IgD-negative memory B cell (primary cell): ENCODE results near the gene POU2F2. TPM values are rescaled to one million over a fixed set of nuclear protein-coding genes. Genes with fewer than 3 reads are reported as not detected.

Experiments used
- H3K27ac Mint-ChIP-seq, 3 donors: one replicate each; pipeline ENCODE4 v1.8.0; 2020 to 2022; ENCODE audit warnings: mild to moderate bottlenecking in 3 of 3, mixed read lengths in 3 of 3, moderate library complexity in 1 of 3
- H3K27me3 Mint-ChIP-seq: one replicate; pipeline ENCODE4 v1.8.0; 2021; ENCODE audit warnings: mixed read lengths
- H3K36me3 Mint-ChIP-seq: one replicate; pipeline ENCODE4 v1.8.0; 2020; ENCODE audit warnings: mild to moderate bottlenecking, mixed read lengths
- H3K4me1 Mint-ChIP-seq, 3 donors: one replicate each; pipeline ENCODE4 v1.8.0; 2020 to 2022; ENCODE audit warnings: mixed read lengths in 3 of 3, mild to moderate bottlenecking in 1 of 3
- H3K4me3 Mint-ChIP-seq, 4 donors: one replicate each; pipeline ENCODE4 v1.8.0; 2020 to 2022; ENCODE audit warnings: mild to moderate bottlenecking in 4 of 4, mixed read lengths in 4 of 4, moderate library complexity in 3 of 4
- H3K9me3 Mint-ChIP-seq, 3 donors: one replicate each; pipeline ENCODE4 v1.8.0; 2020 to 2021; ENCODE audit warnings: mixed read lengths in 3 of 3, mild to moderate bottlenecking in 1 of 3
- polyA plus RNA-seq: library from polyadenylated mRNA; unstranded; fragments of 300-500 nt; fragmentation: Illumina TruSeq; gene quantifications from one replicate; pipeline ENCODE4 v1.2.3, GENCODE V29; 2021

The POU2F2 gene
- polyA plus RNA-seq, 1 donor from 2014 or later, result 89.1 TPM

- H3K9me3 Mint-ChIP-seq, result no peaks in the 10 kb centered on the region
- peak overlapping the region; percentile 48 to 96 (median 49) for H3K27ac Mint-ChIP-seq
- no peaks in the 10 kb centered on the region for H3K27me3 Mint-ChIP-seq
- peaks cover 29 to 40% (median 35%) of the 10 kb centered on the region in 3 donors for H3K4me1 Mint-ChIP-seq
- peak overlapping the region in 3 of 4 donors; percentile 24 to 93 (median 76) for H3K4me3 Mint-ChIP-seq
- peaks cover 8% of the 10 kb centered on the region for H3K36me3 Mint-ChIP-seq
Observed at GRCh38 chr19:42092350-42092749, 39.9 kb downstream of the POU2F2 start.

- H3K4me3 Mint-ChIP-seq, result peak overlapping the region in 2 of 4 donors; percentile 4 to 68
- H3K9me3 Mint-ChIP-seq, result no peaks in the 10 kb centered on the region
- peaks cover 6% of the 10 kb centered on the region for H3K36me3 Mint-ChIP-seq
- H3K4me1 Mint-ChIP-seq, result peaks cover 32 to 43% (median 38%) of the 10 kb centered on the region in 3 donors
- H3K27ac Mint-ChIP-seq, result peak overlapping the region in 2 of 3 donors; percentile 39 to 78
- no peaks in the 10 kb centered on the region for H3K27me3 Mint-ChIP-seq
Observed at GRCh38 chr19:42091742-42092141, 40.5 kb downstream of the POU2F2 start.

- Mint-ChIP-seq H3K27me3 (no peaks in the 10 kb centered on the region), H3K36me3 (peaks cover 6% of the 10 kb centered on the region), H3K27ac (peak overlapping the region; percentile 80 to 97 (median 92)), H3K4me3 (peak overlapping the region in 1 of 4 donors; percentile 68), H3K9me3 (no peaks in the 10 kb centered on the region), H3K4me1 (peaks cover 32 to 41% (median 38%) of the 10 kb centered on the region in 3 donors)
Observed at GRCh38 chr19:42091300-42091699, 40.9 kb downstream of the POU2F2 start.

GRCh38 chr19:42090672-42091071 is 41.6 kb downstream of the POU2F2 start:
- Mint-ChIP-seq H3K9me3 (no peaks in the 10 kb centered on the region), H3K36me3 (peaks cover 6% of the 10 kb centered on the region), H3K4me3 (peak overlapping the region in 3 of 4 donors; percentile 43 to 76 (median 68)), H3K27ac (peak overlapping the region; percentile 80 to 97 (median 92)), H3K4me1 (peaks cover 38 to 43% (median 43%) of the 10 kb centered on the region in 3 donors), H3K27me3 (no peaks in the 10 kb centered on the region)

- no peaks in the 10 kb centered on the region for H3K9me3 Mint-ChIP-seq
- H3K27me3 Mint-ChIP-seq, result no peaks in the 10 kb centered on the region
- peak overlapping the region in 2 of 3 donors; percentile 88 to 92 for H3K27ac Mint-ChIP-seq
- H3K4me3 Mint-ChIP-seq, result peak overlapping the region in 1 of 4 donors; percentile 75
- H3K4me1 Mint-ChIP-seq, result peaks cover 38 to 47% (median 43%) of the 10 kb centered on the region in 3 donors
- peaks cover 7% of the 10 kb centered on the region for H3K36me3 Mint-ChIP-seq
Observed at GRCh38 chr19:42089772-42090171, 42.5 kb downstream of the POU2F2 start.

- Mint-ChIP-seq H3K27ac (peak overlapping the region in 2 of 3 donors; percentile 68 to 83), H3K4me3 (peak overlapping the region in 2 of 4 donors; percentile 9 to 86), H3K9me3 (no peaks in the 10 kb centered on the region), H3K27me3 (no peaks in the 10 kb centered on the region), H3K36me3 (peaks cover 6% of the 10 kb centered on the region), H3K4me1 (peaks cover 38 to 45% (median 43%) of the 10 kb centered on the region in 3 donors)
Observed at GRCh38 chr19:42089191-42089750, 43.0 kb downstream of the POU2F2 start.

GRCh38 chr19:42088471-42089190 is 43.6 kb downstream of the POU2F2 start:
- Mint-ChIP-seq H3K27me3 (no peaks in the 10 kb centered on the region), H3K36me3 (peaks cover 6% of the 10 kb centered on the region), H3K4me1 (peaks cover 38 to 45% (median 39%) of the 10 kb centered on the region in 3 donors), H3K4me3 (peak overlapping the region in 2 of 4 donors; percentile 9 to 86), H3K27ac (peak overlapping the region in 2 of 3 donors; percentile 68 to 83), H3K9me3 (no peaks in the 10 kb centered on the region)

GRCh38 chr19:42086770-42087550 is 45.3 kb downstream of the POU2F2 start:
- Mint-ChIP-seq H3K36me3 (peaks cover 4% of the 10 kb centered on the region), H3K27ac (peak overlapping the region in 1 of 3 donors; percentile 73), H3K27me3 (no peaks in the 10 kb centered on the region), H3K9me3 (no peaks in the 10 kb centered on the region), H3K4me3 (peak overlapping the region in 1 of 4 donors; percentile 73), H3K4me1 (peaks cover 32 to 42% (median 35%) of the 10 kb centered on the region in 3 donors)

GRCh38 chr19:42086188-42086736 is 46.0 kb downstream of the POU2F2 start:
- Mint-ChIP-seq H3K27me3 (no peaks in the 10 kb centered on the region), H3K9me3 (no peaks in the 10 kb centered on the region), H3K36me3 (peaks cover 5% of the 10 kb centered on the region), H3K4me3 (peak overlapping the region in 2 of 4 donors; percentile 52 to 63), H3K4me1 (peaks cover 39 to 47% (median 39%) of the 10 kb centered on the region in 3 donors), H3K27ac (peak overlapping the region in 1 of 3 donors; percentile 48)

GRCh38 chr19:42083537-42083936 is 48.7 kb downstream of the POU2F2 start:
- Mint-ChIP-seq H3K27ac (no peak overlapping the region), H3K4me3 (peak overlapping the region in 1 of 4 donors; percentile 33), H3K4me1 (peaks cover 18 to 24% (median 22%) of the 10 kb centered on the region in 3 donors), H3K9me3 (no peaks in the 10 kb centered on the region), H3K36me3 (peaks cover 3% of the 10 kb centered on the region), H3K27me3 (no peaks in the 10 kb centered on the region)

- Mint-ChIP-seq H3K36me3 (peaks cover 3% of the 10 kb centered on the region), H3K27ac (peak overlapping the region; percentile 28 to 75 (median 60)), H3K4me3 (peak overlapping the region in 1 of 4 donors; percentile 77), H3K4me1 (peaks cover 17 to 27% (median 25%) of the 10 kb centered on the region in 3 donors), H3K9me3 (no peaks in the 10 kb centered on the region), H3K27me3 (peaks cover 2% of the 10 kb centered on the region)
Observed at GRCh38 chr19:42081584-42082203, 50.6 kb downstream of the POU2F2 start.

- H3K4me3 Mint-ChIP-seq, result peak overlapping the region in 1 of 4 donors; percentile 77
- peaks cover 16 to 29% (median 28%) of the 10 kb centered on the region in 3 donors for H3K4me1 Mint-ChIP-seq
- no peaks in the 10 kb centered on the region for H3K9me3 Mint-ChIP-seq
- no peak overlapping the region for H3K27ac Mint-ChIP-seq
- H3K27me3 Mint-ChIP-seq, result peaks cover 2% of the 10 kb centered on the region
- peaks cover 3% of the 10 kb centered on the region for H3K36me3 Mint-ChIP-seq
Observed at GRCh38 chr19:42080764-42081375, 51.4 kb downstream of the POU2F2 start.

- Mint-ChIP-seq H3K27ac (no peak overlapping the region), H3K27me3 (peaks cover 2% of the 10 kb centered on the region), H3K36me3 (peaks cover 4% of the 10 kb centered on the region), H3K4me3 (no peak overlapping the region), H3K9me3 (no peaks in the 10 kb centered on the region), H3K4me1 (peaks cover 14 to 31% (median 31%) of the 10 kb centered on the region in 3 donors)
Observed at GRCh38 chr19:42079886-42080763, 52.1 kb downstream of the POU2F2 start.
